CD14-positive monocyte (primary cell): ENCODE measurements around the gene RPS26. TPM values are rescaled to one million over a fixed set of nuclear protein-coding genes. Genes with fewer than 3 reads are reported as not detected.

Experiments used
- DNase-seq, 3 donors: peaks; one replicate each; pipeline ENCODE4 v3.0.0-alpha.2; 2011 to 2022
- H2AFZ ChIP-seq: 2 replicates; pipeline ENCODE4 v1.6.0; 2012; ENCODE audit warnings: mild to moderate bottlenecking, low read depth, low read length, inconsistent platforms; ENCODE audit not compliant: insufficient read depth, poor library complexity, severe bottlenecking
- H3K27ac ChIP-seq, 2 donors: 1 replicate in 1 of 2; 2 replicates in 1 of 2; pipeline ENCODE4 v1.5.1; 2012 to 2013; ENCODE audit warnings: low read length in 2 of 2, control low read depth in 1 of 2, inconsistent platforms in 1 of 2, low read depth in 1 of 2, mild to moderate bottlenecking in 1 of 2
- H3K27me3 ChIP-seq, 2 donors: one replicate each; pipeline versions ENCODE4 v1.6.0 to v1.6.1; 2011 to 2013; ENCODE audit warnings: low read length in 2 of 2; ENCODE audit not compliant: control insufficient read depth in 2 of 2, insufficient read depth in 2 of 2
- H3K36me3 ChIP-seq, 2 donors: replicated peaks in 1 of 2; 1 replicate in 1 of 2; 2 replicates in 1 of 2; pipeline versions ENCODE4 v1.5.1 to v1.6.1; 2012 to 2013; ENCODE audit warnings: low read length in 2 of 2, control low read depth in 1 of 2, inconsistent platforms in 1 of 2, mild to moderate bottlenecking in 1 of 2; ENCODE audit not compliant: insufficient read depth in 2 of 2, control insufficient read depth in 1 of 2
- H3K4me1 ChIP-seq, 2 donors: 1 replicate in 1 of 2; 2 replicates in 1 of 2; pipeline versions ENCODE4 v1.5.1 to v1.6.1; 2012 to 2013; ENCODE audit warnings: low read length in 2 of 2, control low read depth in 1 of 2, inconsistent platforms in 1 of 2, mild to moderate bottlenecking in 1 of 2, moderate library complexity in 1 of 2; ENCODE audit not compliant: insufficient read depth in 2 of 2, control insufficient read depth in 1 of 2
- H3K4me2 ChIP-seq: replicated peaks from 2 replicates; pipeline ENCODE3; 2012; ENCODE audit warnings: low read length, moderate library complexity, mild to moderate bottlenecking; ENCODE audit not compliant: poor library complexity, severe bottlenecking; ENCODE audit errors: extremely low read depth
- H3K4me3 ChIP-seq, 3 experiments: fragments of 200-600 bp in 1 of 3; sonication (generic) in 1 of 3; replicated peaks in 1 of 3; 1 replicate in 2 of 3; 2 replicates in 1 of 3; pipeline ENCODE4 v1.5.1; 2011 to 2013; ENCODE audit warnings: low read length in 3 of 3, mild to moderate bottlenecking in 3 of 3, control low read depth in 2 of 3, low read depth in 2 of 3, inconsistent platforms in 1 of 3, moderate library complexity in 1 of 3
- H3K79me2 ChIP-seq: 2 replicates; pipeline ENCODE4 v1.6.0; 2012; ENCODE audit warnings: mild to moderate bottlenecking, control low read depth, inconsistent platforms, low read length, moderate library complexity; ENCODE audit not compliant: insufficient read depth
- H3K9ac ChIP-seq: 2 replicates; pipeline ENCODE4 v1.6.0; 2017; ENCODE audit warnings: low read length, mild to moderate bottlenecking; ENCODE audit not compliant: insufficient read depth, poor library complexity, severe bottlenecking
- H3K9me3 ChIP-seq, 2 donors: replicated peaks in 1 of 2; 1 replicate in 1 of 2; 2 replicates in 1 of 2; pipeline versions ENCODE4 v1.5.1 to v1.6.1; 2012 to 2013; ENCODE audit warnings: low read length in 2 of 2, control low read depth in 1 of 2; ENCODE audit not compliant: control insufficient read depth in 1 of 2, insufficient read depth in 1 of 2
- H4K20me1 ChIP-seq: 2 replicates; pipeline ENCODE4 v1.6.0; 2012; ENCODE audit warnings: mild to moderate bottlenecking, low read length, control low read depth, moderate library complexity; ENCODE audit not compliant: insufficient read depth
- H3K27ac Mint-ChIP-seq, 7 donors: one replicate each; pipeline ENCODE4 v1.8.0; 2020; ENCODE audit warnings: mild to moderate bottlenecking in 7 of 7, mixed read lengths in 7 of 7, moderate library complexity in 6 of 7, inconsistent platforms in 2 of 7
- H3K27me3 Mint-ChIP-seq, 3 donors: one replicate each; pipeline ENCODE4 v1.8.0; 2021 to 2022; ENCODE audit warnings: low read depth in 3 of 3, mild to moderate bottlenecking in 3 of 3, mixed read lengths in 3 of 3, moderate library complexity in 3 of 3, inconsistent platforms in 1 of 3
- H3K36me3 Mint-ChIP-seq, 2 donors: one replicate each; pipeline ENCODE4 v1.8.0; 2020; ENCODE audit warnings: mixed read lengths in 2 of 2, inconsistent platforms in 1 of 2, mild to moderate bottlenecking in 1 of 2
- H3K4me1 Mint-ChIP-seq: one replicate; pipeline ENCODE4 v1.8.0; 2020; ENCODE audit warnings: mild to moderate bottlenecking, mixed read lengths
- H3K4me3 Mint-ChIP-seq, 2 donors: one replicate each; pipeline ENCODE4 v1.8.0; 2020; ENCODE audit warnings: mild to moderate bottlenecking in 2 of 2, mixed read lengths in 2 of 2, moderate library complexity in 1 of 2
- H3K9me3 Mint-ChIP-seq, 7 donors: one replicate each; pipeline ENCODE4 v1.8.0; 2020 to 2022; ENCODE audit warnings: mixed read lengths in 7 of 7, mild to moderate bottlenecking in 6 of 7, moderate library complexity in 6 of 7, inconsistent platforms in 2 of 7
- WGBS: methylation state at CpG from one replicate; pipeline ENCODE4 v1.1.5; 2013; ENCODE audit warnings: missing lambda C conversion rate; ENCODE audit not compliant: insufficient coverage; 5-methylcytosine and 5-hydroxymethylcytosine counted together
- intact Hi-C, 2 donors: fragments of 100-400 bp; cut with micrococcal nuclease; formaldehyde crosslinking; loops; one replicate each; pipeline versions ENCODE4 v1.15.0 to v1.15.1; 2023
- polyA plus RNA-seq, 3 donors: library from polyadenylated mRNA; depleted of rRNA in 1 of 3; unstranded in 2 of 3; stranded (reverse) in 1 of 3; fragments of 300-500 nt in 2 of 3; fragments of >200 nt in 1 of 3; fragmentation: Illumina TruSeq in 2 of 3; gene quantifications; 1 replicate in 2 of 3; 2 replicates in 1 of 3; pipeline ENCODE4 v1.2.3, GENCODE V29; 2012 to 2021
- TF ChIP-seq, protein P1 (sequence below): fragments of 200-600 bp; IDR thresholded peaks from one replicate; pipeline ENCODE4 v1.8.0; 2022; ENCODE audit warnings: antibody characterized with exemption, mild to moderate bottlenecking

RPS26 gene
- polyA plus RNA-seq, 3 donors = 238 to 363 (median 286) TPM

DNA sequence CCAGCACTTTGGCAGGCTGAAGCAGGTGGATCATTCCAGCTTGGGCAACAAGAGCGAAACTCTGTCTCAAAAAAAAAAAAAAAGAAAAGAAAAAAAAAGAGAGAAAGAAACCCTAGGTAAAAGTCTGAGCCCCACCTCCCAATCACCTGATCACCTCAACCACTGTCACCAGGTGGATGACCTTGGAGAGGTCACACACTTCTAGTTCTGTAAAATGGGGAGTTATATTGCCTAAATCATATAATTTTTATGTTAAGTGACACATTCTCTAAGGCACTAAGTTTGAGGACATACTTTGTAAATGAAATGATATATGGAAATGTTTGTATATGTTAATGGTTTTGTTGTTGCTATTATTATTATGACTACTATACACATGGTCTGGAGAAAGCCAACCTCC, 36.7 kb downstream of the RPS26 start:
- Histone ChIP-seq H3K4me2 (peak overlapping the region; percentile 76), H3K9me3 (no peaks in the 10 kb centered on the region), H3K79me2 (no peaks in the 10 kb centered on the region), H3K27ac (no peak overlapping the region), H3K27me3 (peaks cover 6 to 30% of the 10 kb centered on the region in 2 donors), H4K20me1 (no peaks in the 10 kb centered on the region), H3K4me3 (no peak overlapping the region), H3K4me1 (peaks cover 20 to 21% of the 10 kb centered on the region in 2 donors), H3K36me3 (no peaks in the 10 kb centered on the region), H2AFZ (peak overlapping the region; percentile 84), H3K9ac (no peak overlapping the region)
- WGBS = no CpG with 5 or more reads among the region's 1 CpG
- H3K27me3 Mint-ChIP-seq = peaks cover 18 to 48% (median 41%) of the 10 kb centered on the region in 3 donors
- H3K9me3 Mint-ChIP-seq = peaks cover 0 to 5% (median 0%) of the 10 kb centered on the region in 7 donors
- DNase-seq = no peak
- intact Hi-C loops = no loop called here
- no peak overlapping the region for H3K27ac Mint-ChIP-seq
- TF ChIP-seq, protein P1, sequence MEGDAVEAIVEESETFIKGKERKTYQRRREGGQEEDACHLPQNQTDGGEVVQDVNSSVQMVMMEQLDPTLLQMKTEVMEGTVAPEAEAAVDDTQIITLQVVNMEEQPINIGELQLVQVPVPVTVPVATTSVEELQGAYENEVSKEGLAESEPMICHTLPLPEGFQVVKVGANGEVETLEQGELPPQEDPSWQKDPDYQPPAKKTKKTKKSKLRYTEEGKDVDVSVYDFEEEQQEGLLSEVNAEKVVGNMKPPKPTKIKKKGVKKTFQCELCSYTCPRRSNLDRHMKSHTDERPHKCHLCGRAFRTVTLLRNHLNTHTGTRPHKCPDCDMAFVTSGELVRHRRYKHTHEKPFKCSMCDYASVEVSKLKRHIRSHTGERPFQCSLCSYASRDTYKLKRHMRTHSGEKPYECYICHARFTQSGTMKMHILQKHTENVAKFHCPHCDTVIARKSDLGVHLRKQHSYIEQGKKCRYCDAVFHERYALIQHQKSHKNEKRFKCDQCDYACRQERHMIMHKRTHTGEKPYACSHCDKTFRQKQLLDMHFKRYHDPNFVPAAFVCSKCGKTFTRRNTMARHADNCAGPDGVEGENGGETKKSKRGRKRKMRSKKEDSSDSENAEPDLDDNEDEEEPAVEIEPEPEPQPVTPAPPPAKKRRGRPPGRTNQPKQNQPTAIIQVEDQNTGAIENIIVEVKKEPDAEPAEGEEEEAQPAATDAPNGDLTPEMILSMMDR = no peak
- peaks cover 3 to 5% of the 10 kb centered on the region in 2 donors for H3K36me3 Mint-ChIP-seq
- H3K4me1 Mint-ChIP-seq = peaks cover 19% of the 10 kb centered on the region
- H3K4me3 Mint-ChIP-seq = peak overlapping the region; percentile 84 to 93

DNA sequence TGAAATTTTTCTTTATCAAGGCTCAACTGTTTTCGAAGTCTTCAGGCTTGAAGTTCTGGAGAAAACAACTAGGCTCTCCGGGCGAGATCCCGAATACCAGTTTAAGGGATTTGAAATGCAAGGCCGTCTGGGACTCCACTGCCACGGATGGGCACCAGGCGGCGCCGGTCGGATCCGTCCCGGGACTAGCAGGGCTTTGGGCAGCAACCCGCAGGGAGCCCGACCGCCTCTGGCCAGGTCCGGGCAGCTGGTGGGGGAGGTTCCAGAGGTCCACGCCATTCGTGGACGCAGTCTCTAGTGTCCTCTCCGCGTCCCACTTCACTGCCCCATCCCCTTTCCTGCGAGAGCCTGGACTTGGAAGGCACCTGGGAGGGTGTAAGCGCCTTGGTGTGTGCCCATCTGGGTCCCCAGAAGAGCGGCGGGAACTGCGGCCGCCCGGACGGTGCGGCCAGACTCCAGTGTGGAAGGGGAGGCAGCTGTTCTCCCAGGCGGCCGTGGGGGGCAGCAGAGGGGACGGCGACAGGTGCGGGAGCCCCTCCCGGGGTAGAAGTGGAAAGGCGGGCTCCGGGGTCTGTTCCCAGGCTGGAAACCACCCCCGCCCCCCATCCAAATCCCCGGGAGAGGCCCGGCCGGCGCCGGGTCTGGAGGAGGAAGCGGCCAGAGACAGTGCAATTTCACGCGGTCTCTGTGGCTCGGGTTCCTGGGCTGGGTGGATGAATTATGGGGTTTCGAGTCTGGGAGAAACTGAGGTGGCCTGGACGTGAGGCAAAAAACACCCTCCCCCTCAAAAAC, 37.4 kb downstream of the RPS26 start:
- H3K9ac ChIP-seq = peak overlapping the region; percentile 7
- peak overlapping the region in 2 of 7 donors; percentile 37 to 63 for H3K27ac Mint-ChIP-seq
- H3K27me3 ChIP-seq = peaks cover 6 to 36% of the 10 kb centered on the region in 2 donors
- no peaks in the 10 kb centered on the region for H3K79me2 ChIP-seq
- H3K27me3 Mint-ChIP-seq = peaks cover 22 to 55% (median 42%) of the 10 kb centered on the region in 3 donors
- peaks cover 20 to 21% of the 10 kb centered on the region in 2 donors for H3K4me1 ChIP-seq
- no peaks in the 10 kb centered on the region for H3K9me3 ChIP-seq
- TF ChIP-seq, protein P1 = peak; percentile 83
- peak; percentile 62 to 66 (median 63) for DNase-seq
- peak overlapping the region; percentile 76 for H3K4me2 ChIP-seq
- H3K27ac ChIP-seq = no peak overlapping the region
- WGBS = 10% methylated on average over 21 of the region's 50 CpGs
- H3K36me3 ChIP-seq = no peaks in the 10 kb centered on the region
- peak overlapping the region; percentile 84 for H2AFZ ChIP-seq
- H3K4me3 ChIP-seq = peak overlapping the region; percentile 24 to 79 (median 47)
- H3K4me1 Mint-ChIP-seq = peaks cover 19% of the 10 kb centered on the region
- peaks cover 0 to 5% (median 0%) of the 10 kb centered on the region in 7 donors for H3K9me3 Mint-ChIP-seq
- peaks cover 3 to 5% of the 10 kb centered on the region in 2 donors for H3K36me3 Mint-ChIP-seq
- no peaks in the 10 kb centered on the region for H4K20me1 ChIP-seq
- H3K4me3 Mint-ChIP-seq = peak overlapping the region; percentile 84 to 93
- intact Hi-C loops = no loop called here
